ENCODE results near the gene NAA20. TPM values are rescaled to one million over a fixed set of nuclear protein-coding genes. Genes with fewer than 3 reads are reported as not detected.

Gene NAA20
- total and polyA plus RNA-seq, 2 of the 13 experiments (the other 11 are each of a cell fraction or from before 2014, with no cell fraction given), result 81.9 to 82.8 TPM

- no peaks in the 10 kb centered on the region; a peak in 1 of 5 replicates for H3K27me3 ChIP-seq (ENCODE audit: control insufficient read depth in 1 of 2, insufficient read depth in 2 of 2, low read length in 2 of 2)
- peak overlapping the region; percentile 82 for H3K27ac ChIP-seq (ENCODE audit: extremely low read length, insufficient read depth, low read length)
- H3K79me2 ChIP-seq (ENCODE audit: insufficient read depth, low read length), result peaks cover 68% of the 10 kb centered on the region
- no TSS peak for BruUV-seq (replicated peaks)
- WGBS (ENCODE audit: low lambda C conversion rate), result 87% methylated on average over 2 of the region's 2 CpGs
- no peaks in the 10 kb centered on the region for H3K9me3 ChIP-seq (ENCODE audit: low read length)
- CTCF ChIA-PET (ENCODE audit: low intra/inter-chr PET ratio, low total read pairs), result no interaction called here
- H2AFZ ChIP-seq (ENCODE audit: low read length), result no peak overlapping the region
- in situ Hi-C loops (cut with HindIII; ENCODE audit: extremely low pct_ligation_motif_present, low pct_unique_long_range_greater_than_20kb), result no loop called here
- ATAC-seq (no peak), DNase-seq (ENCODE audit: low spot score) (no peak), FAIRE-seq (no peak)
- POLR2A ChIA-PET, result interaction anchor here (2.8 kb wide), 1 partner anchor 33 kb away, joined by 7 read pairs; the partner anchor contains the start of genes CFAP61 and CRNKL1
- intact Hi-C loops (cut with micrococcal nuclease; ENCODE audit: unreplicated experiment), result no loop called here
- no peak for TF ChIP-seq ZNF878 (CRISPR knock-in tag; IDR thresholded peaks at IDR 0.05)
- TF ChIP-seq POLR2A (IDR thresholded peaks at IDR 0.05; ENCODE audit: insufficient read depth in 1 of 2, low read depth in 2 of 2, low read length in 2 of 2), result 0 out of 4 replicates have a peak, but pooled peaks of 1 of the 2 experiments have one; percentile 26
- no peak for TF ChIP-seq TOE1 (CRISPR knock-in tag; IDR thresholded peaks at IDR 0.05)
- TF ChIP-seq ZFP90 (CRISPR knock-in tag; IDR thresholded peaks at IDR 0.05; ENCODE audit: borderline replicate concordance), result no peak
- TF ChIP-seq NBN (conservative IDR thresholded peaks at IDR 0.05), result no peak
- TF ChIP-seq, protein P1, sequence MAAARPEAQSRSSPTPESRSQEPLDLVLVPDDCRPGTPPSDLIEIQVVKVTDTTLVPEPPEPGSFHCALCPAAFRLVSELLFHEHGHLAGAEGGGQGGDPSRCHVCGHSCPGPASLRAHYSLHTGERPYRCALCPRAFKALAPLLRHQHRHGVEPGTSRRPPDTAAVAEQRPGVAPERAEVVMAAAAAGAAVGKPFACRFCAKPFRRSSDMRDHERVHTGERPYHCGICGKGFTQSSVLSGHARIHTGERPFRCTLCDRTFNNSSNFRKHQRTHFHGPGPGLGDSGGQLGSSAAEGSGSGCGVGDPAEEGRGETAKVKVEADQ (CRISPR knock-in tag; IDR thresholded peaks at IDR 0.05; ENCODE audit: borderline replicate concordance), result no peak
- TF ChIP-seq MED13 (CRISPR knock-in tag; IDR thresholded peaks at IDR 0.05), result no peak
- 0 out of 2 replicates have a peak, but pooled peaks have one; percentile 11 for TF ChIP-seq HHEX (CRISPR knock-in tag; IDR thresholded peaks at IDR 0.05)
- TF ChIP-seq SMYD3 (CRISPR knock-in tag; IDR thresholded peaks at IDR 0.05), result no peak
- TF ChIP-seq, protein P2, sequence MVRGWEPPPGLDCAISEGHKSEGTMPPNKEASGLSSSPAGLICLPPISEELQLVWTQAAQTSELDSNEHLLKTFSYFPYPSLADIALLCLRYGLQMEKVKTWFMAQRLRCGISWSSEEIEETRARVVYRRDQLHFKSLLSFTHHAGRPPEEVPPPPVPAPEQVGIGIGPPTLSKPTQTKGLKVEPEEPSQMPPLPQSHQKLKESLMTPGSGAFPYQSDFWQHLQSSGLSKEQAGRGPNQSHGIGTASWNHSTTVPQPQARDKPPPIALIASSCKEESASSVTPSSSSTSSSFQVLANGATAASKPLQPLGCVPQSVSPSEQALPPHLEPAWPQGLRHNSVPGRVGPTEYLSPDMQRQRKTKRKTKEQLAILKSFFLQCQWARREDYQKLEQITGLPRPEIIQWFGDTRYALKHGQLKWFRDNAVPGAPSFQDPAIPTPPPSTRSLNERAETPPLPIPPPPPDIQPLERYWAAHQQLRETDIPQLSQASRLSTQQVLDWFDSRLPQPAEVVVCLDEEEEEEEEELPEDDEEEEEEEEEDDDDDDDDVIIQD (CRISPR knock-in tag; IDR thresholded peaks at IDR 0.05; ENCODE audit: low read depth), result no peak
- 0 out of 2 replicates have a peak, but pooled peaks have one; percentile 12 for TF ChIP-seq ZNF792 (CRISPR knock-in tag; IDR thresholded peaks at IDR 0.05)
- TF ChIP-seq REXO4 (CRISPR knock-in tag; IDR thresholded peaks at IDR 0.05; ENCODE audit: borderline replicate concordance), result no peak
- peak; percentile 33; the same call in 1 of the 2 replicates for TF ChIP-seq NFE2 (CRISPR knock-in tag; IDR thresholded peaks at IDR 0.05)
- 0 out of 2 replicates have a peak, but pooled peaks have one; percentile 23 for TF ChIP-seq MEF2D (CRISPR knock-in tag; IDR thresholded peaks at IDR 0.05)
- H3K4me2 ChIP-seq (ENCODE audit: low read depth, low read length), result peak overlapping the region; percentile 96
- H4K20me1 ChIP-seq (ENCODE audit: insufficient read depth, low read length), result peaks cover 5% of the 10 kb centered on the region
- H3K9ac ChIP-seq (ENCODE audit: insufficient read depth, low read depth, low read length), result peak overlapping the region; percentile 92
- peaks cover 64% of the 10 kb centered on the region for H3K4me1 ChIP-seq (ENCODE audit: insufficient read depth, low read length)
- H3K36me3 ChIP-seq (replicated peaks in 1 of 2; ENCODE audit: control insufficient read depth in 1 of 2, insufficient read depth in 2 of 2, low read length in 2 of 2), result peaks cover 6 to 33% of the 10 kb centered on the region in 2 experiments
- peak overlapping the region in 1 of 3 experiments; percentile 95; a peak in 1 of 6 replicates for H3K4me3 ChIP-seq (replicated peaks in 1 of 3; ENCODE audit: insufficient read depth in 1 of 3, low read depth in 2 of 3, low read length in 3 of 3)
Observed at GRCh38 chr20:20019123-20019522, 2.0 kb downstream of the NAA20 start.
